ENCODE results near the gene LRRC36.
A peak's percentile ranks its signal among the peaks of the same experiment; 100 is the strongest.

DNA sequence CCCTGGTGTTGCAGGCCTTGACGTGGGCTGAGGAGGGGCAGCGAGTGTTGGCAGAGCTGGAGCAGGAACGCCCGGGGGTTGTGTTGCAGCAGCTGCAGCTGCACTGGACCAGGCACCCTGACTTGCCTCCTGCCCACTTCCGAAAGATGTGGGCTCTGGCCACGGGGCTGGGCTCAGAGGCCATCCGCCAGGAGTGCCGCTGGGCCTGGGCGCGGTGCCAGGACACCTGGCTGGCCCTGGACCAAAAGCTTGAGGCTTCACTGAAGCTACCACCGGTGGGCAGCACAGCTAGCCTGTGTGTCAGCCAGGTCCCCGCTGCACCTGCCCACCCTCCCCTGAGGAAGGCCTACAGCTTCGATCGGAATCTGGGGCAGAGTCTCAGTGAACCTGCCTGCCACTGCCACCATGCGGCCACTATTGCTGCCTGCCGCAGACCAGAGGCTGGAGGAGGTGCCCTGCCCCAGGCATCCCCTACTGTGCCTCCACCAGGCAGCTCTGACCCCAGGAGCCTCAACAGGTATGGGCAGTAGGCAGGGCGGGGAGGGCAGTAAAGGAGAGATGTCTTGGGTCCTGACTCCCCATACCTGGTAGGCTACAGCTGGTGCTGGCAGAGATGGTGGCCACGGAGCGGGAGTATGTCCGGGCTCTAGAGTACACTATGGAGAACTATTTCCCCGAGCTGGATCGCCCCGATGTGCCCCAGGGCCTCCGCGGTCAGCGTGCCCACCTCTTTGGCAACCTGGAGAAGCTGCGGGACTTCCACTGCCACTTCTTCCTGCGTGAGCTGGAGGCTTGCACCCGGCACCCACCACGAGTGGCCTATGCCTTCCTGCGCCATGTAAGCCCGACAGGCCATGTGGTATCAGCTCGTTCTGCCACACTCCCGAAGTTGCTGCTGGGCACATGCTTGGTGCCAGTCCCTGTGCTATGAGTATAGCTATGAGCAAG is 41.6 kb upstream of the LRRC36 start:
- TF ChIP-seq CTCF (IDR thresholded peaks at IDR 0.05; ENCODE audit: borderline replicate concordance, extremely low read depth, low read length, poor library complexity, severe bottlenecking) (peak; percentile 18), EZH2 (IDR thresholded peaks at IDR 0.05; ENCODE audit: borderline replicate concordance, low read depth, low read length, severe bottlenecking) (no peak)
